Spleen (tissue), 11 donors: ENCODE measurements around the gene ARL6IP6. TPM values are rescaled to one million over a fixed set of nuclear protein-coding genes. Genes with fewer than 3 reads are reported as not detected.

Experiments used
- DNase-seq: peaks from one replicate; pipeline ENCODE4 v3.0.0-alpha.2; 2020
- H3K27ac ChIP-seq, 8 donors: fragments of 200-600 bp; sonication (generic) in 7 of 8; 1 replicate in 4 of 8; 2 replicates in 4 of 8; pipeline versions ENCODE4 v1.5.0 to v1.8.0; 2016 to 2021; ENCODE audit warnings: inconsistent platforms in 4 of 8, mild to moderate bottlenecking in 4 of 8, moderate library complexity in 1 of 8
- H3K27me3 ChIP-seq, 7 donors: fragments of 200-600 bp; sonication (generic) in 6 of 7; replicated peaks in 1 of 7; 1 replicate in 4 of 7; 2 replicates in 3 of 7; pipeline versions ENCODE4 v1.5.0 to v1.8.0; 2016 to 2021; ENCODE audit warnings: inconsistent platforms in 3 of 7, mild to moderate bottlenecking in 1 of 7
- H3K36me3 ChIP-seq, 6 donors: fragments of 200-600 bp; sonication (generic) in 5 of 6; 1 replicate in 4 of 6; 2 replicates in 2 of 6; pipeline versions ENCODE4 v1.5.0 to v1.8.0; 2016 to 2021; ENCODE audit warnings: inconsistent platforms in 2 of 6
- H3K4me1 ChIP-seq, 6 donors: fragments of 200-600 bp; sonication (generic) in 5 of 6; 1 replicate in 3 of 6; 2 replicates in 3 of 6; pipeline versions ENCODE4 v1.5.0 to v1.8.0; 2016 to 2021; ENCODE audit warnings: inconsistent platforms in 3 of 6
- H3K4me3 ChIP-seq, 8 donors: fragments of 200-600 bp; sonication (generic) in 7 of 8; 1 replicate in 4 of 8; 2 replicates in 4 of 8; pipeline versions ENCODE4 v1.5.0 to v1.8.0; 2016 to 2021; ENCODE audit warnings: inconsistent platforms in 4 of 8, mild to moderate bottlenecking in 4 of 8, moderate library complexity in 2 of 8
- H3K9me3 ChIP-seq, 8 donors: fragments of 200-600 bp; sonication (generic) in 7 of 8; 1 replicate in 4 of 8; 2 replicates in 4 of 8; pipeline versions ENCODE4 v1.5.0 to v1.8.0; 2016 to 2021; ENCODE audit warnings: inconsistent platforms in 4 of 8
- POLR2A ChIP-seq, 3 donors: fragments of 450-650 bp; IDR thresholded peaks; one replicate each; pipeline ENCODE4 v1.5.1; 2017; ENCODE audit warnings: antibody characterized with exemption in 3 of 3, mild to moderate bottlenecking in 1 of 3
- POLR2AphosphoS5 ChIP-seq, 3 donors: sonication (generic); formaldehyde crosslinking; IDR thresholded peaks; one replicate each; pipeline ENCODE4 v1.5.1; 2017; ENCODE audit warnings: antibody characterized with exemption in 3 of 3
- WGBS, 5 donors: extraction: QIAGEN DNeasy Blood & Tissue Kit in 3 of 5; methylation state at CpG; one replicate each; pipeline versions ENCODE4 v1.1.5 to v1.1.7; 2013 to 2018; 5-methylcytosine and 5-hydroxymethylcytosine counted together
- intact Hi-C: fragments of 100-400 bp; cut with DNase I; formaldehyde crosslinking; loops from one replicate; pipeline ENCODE4 v1.15.0; 2023; ENCODE audit warnings: low total_unique reads
- polyA plus RNA-seq, 3 donors: library from polyadenylated mRNA; stranded (reverse); fragments of 200-250 nt; gene quantifications; one replicate each; pipeline ENCODE4 v1.2.1, GENCODE V29; 2013
- total RNA-seq, 7 donors: library from RNA; depleted of rRNA in 3 of 7; stranded (reverse); fragments of >200 nt in 3 of 7; fragmentation: NEBNext Ultra II Directional in 4 of 7; extraction: Animal tissue kit (Norgen Biotek cat#: 25700) in 4 of 7; gene quantifications; one replicate each; pipeline versions ENCODE4 v1.1.0 to v1.2.1, GENCODE V29; 2016 to 2021
- TF ChIP-seq, protein P1 (sequence below), 11 experiments: fragments of 200-600 bp in 7 of 11; fragments of 450-650 bp in 4 of 11; sonication (generic) in 4 of 11; IDR thresholded peaks in 8 of 11; conservative IDR thresholded peaks in 3 of 11; 1 replicate in 7 of 11; 2 replicates in 4 of 11; pipeline versions ENCODE4 v1.4.0 to v1.8.0; 2016 to 2021; ENCODE audit warnings: antibody characterized with exemption in 11 of 11, inconsistent platforms in 4 of 11, mild to moderate bottlenecking in 1 of 11
- donor health status: healthy with polysubstance abuse.
- donor health status: DM: no; HTN: no; CAD: no; lungs with moderate emphysema.
- donor health status: DM: no; HTN: no; CAD: no.
- donor health status: Bipolar disorder and iron deficiency.
- donor health status: healthy.
- donor health status: DM: no; HTN: no; CAD: no.
- donor health status: DM: yes; HTN: yes; CAD: no.

ARL6IP6 gene
- total and polyA plus RNA-seq, 10 donors = 12.1 to 21.5 (median 16.7) TPM

DNA sequence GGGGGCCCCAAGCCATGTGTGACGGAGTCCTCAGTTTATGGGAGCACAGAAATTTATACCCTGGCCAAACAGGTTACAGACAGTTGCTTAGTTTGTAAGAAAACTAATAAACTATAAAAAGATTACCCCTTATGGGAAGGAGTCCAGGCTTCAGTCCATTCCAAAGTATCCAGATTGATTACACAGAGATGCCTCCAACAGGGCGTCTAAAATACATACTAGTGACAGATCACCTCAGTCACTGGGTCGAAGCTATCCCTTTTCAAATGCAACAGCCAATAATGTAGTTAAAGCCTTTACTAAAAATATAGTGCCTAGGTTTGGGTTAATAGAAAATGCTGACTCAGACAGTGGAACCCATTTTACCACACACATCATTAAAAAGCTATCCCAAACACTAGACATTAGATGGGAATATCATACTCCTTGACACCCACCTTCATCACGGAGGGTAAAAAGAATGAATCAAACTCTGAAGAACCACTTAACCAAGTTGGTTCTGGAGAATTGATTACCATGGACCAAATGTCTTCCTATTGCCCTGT, 11.9 kb upstream of the ARL6IP6 start:
- TF ChIP-seq, protein P1, sequence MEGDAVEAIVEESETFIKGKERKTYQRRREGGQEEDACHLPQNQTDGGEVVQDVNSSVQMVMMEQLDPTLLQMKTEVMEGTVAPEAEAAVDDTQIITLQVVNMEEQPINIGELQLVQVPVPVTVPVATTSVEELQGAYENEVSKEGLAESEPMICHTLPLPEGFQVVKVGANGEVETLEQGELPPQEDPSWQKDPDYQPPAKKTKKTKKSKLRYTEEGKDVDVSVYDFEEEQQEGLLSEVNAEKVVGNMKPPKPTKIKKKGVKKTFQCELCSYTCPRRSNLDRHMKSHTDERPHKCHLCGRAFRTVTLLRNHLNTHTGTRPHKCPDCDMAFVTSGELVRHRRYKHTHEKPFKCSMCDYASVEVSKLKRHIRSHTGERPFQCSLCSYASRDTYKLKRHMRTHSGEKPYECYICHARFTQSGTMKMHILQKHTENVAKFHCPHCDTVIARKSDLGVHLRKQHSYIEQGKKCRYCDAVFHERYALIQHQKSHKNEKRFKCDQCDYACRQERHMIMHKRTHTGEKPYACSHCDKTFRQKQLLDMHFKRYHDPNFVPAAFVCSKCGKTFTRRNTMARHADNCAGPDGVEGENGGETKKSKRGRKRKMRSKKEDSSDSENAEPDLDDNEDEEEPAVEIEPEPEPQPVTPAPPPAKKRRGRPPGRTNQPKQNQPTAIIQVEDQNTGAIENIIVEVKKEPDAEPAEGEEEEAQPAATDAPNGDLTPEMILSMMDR (IDR thresholded peaks at IDR 0.05 in 8 of 11, conservative IDR thresholded peaks at IDR 0.05 in 3 of 11) = no peak
- no peak for TF ChIP-seq POLR2AphosphoS5 (IDR thresholded peaks at IDR 0.05)
- TF ChIP-seq POLR2A (IDR thresholded peaks at IDR 0.05) = no peak
- 93 to 98% (median 96%) methylated on average over 4 of the region's 4 CpGs for WGBS, 5 donors

DNA sequence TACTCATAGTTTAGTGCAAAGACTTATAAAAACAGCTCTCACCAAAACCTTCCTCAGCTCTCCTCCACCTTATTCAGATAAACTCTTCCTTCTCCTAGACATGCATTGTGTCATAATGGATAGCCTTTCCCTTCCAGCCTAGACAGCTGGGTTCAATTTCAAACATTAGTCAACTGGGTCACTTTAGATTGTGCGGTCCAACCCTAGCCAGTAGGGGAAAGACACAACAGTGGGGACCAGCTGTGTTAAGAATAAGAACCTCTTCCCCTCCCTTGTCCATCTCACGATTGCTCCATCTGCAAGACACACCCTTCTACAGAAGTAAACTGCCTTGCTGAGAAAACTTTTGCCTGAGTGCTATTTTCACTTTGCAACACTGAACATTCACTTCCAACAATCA, 9.7 kb upstream of the ARL6IP6 start:
- Histone ChIP-seq H3K4me1 (peaks cover 0 to 88% (median 21%) of the 10 kb centered on the region in 6 donors), H3K36me3 (peaks cover 0 to 94% (median 36%) of the 10 kb centered on the region in 6 donors), H3K4me3 (no peak overlapping the region), H3K27ac (no peak overlapping the region), H3K9me3 (no peaks in the 10 kb centered on the region), H3K27me3 (no peaks in the 10 kb centered on the region)
- no peak for DNase-seq
- intact Hi-C loops = no loop called here
- TF ChIP-seq POLR2A (IDR thresholded peaks at IDR 0.05) = no peak
- TF ChIP-seq POLR2AphosphoS5 (IDR thresholded peaks at IDR 0.05) = no peak
- TF ChIP-seq, protein P1 (IDR thresholded peaks at IDR 0.05 in 8 of 11, conservative IDR thresholded peaks at IDR 0.05 in 3 of 11) = no peak
- WGBS, 5 donors = 94 to 100% (median 98%) methylated on average over 2 of the region's 2 CpGs

More for the DNA sequence above, 11.9 kb upstream of the ARL6IP6 start:
- H3K4me3 ChIP-seq = no peak overlapping the region
- no peak for DNase-seq
- H3K27ac ChIP-seq = no peak overlapping the region
- intact Hi-C loops = no loop called here
- H3K4me1 ChIP-seq = peaks cover 0 to 81% (median 16%) of the 10 kb centered on the region in 6 donors
- peaks cover 0 to 90% (median 20%) of the 10 kb centered on the region in 6 donors for H3K36me3 ChIP-seq
- peaks cover 0 to 8% (median 3%) of the 10 kb centered on the region in 8 donors for H3K9me3 ChIP-seq
- no peaks in the 10 kb centered on the region for H3K27me3 ChIP-seq

- no peak overlapping the region for H3K4me3 ChIP-seq
- 66 to 92% (median 78%) methylated on average over 2 of the region's 2 CpGs for WGBS, 5 donors
- TF ChIP-seq, protein P1 (IDR thresholded peaks at IDR 0.05 in 8 of 11, conservative IDR thresholded peaks at IDR 0.05 in 3 of 11) = no peak
- TF ChIP-seq POLR2A (IDR thresholded peaks at IDR 0.05) (no peak), POLR2AphosphoS5 (IDR thresholded peaks at IDR 0.05) (no peak)
- no peaks in the 10 kb centered on the region for H3K9me3 ChIP-seq
- peaks cover 12 to 89% (median 33%) of the 10 kb centered on the region in 6 donors for H3K4me1 ChIP-seq
- H3K27ac ChIP-seq = no peak overlapping the region
- DNase-seq = no peak
- peaks cover 2 to 100% (median 42%) of the 10 kb centered on the region in 6 donors for H3K36me3 ChIP-seq
- intact Hi-C loops = no loop called here
- no peaks in the 10 kb centered on the region for H3K27me3 ChIP-seq
These were observed 7.7 kb upstream of the ARL6IP6 start for GRCh38 chr2:152710713-152711112.

GRCh38 chr2:152715112-152715511, 3.3 kb upstream of the ARL6IP6 start:
- no peak for DNase-seq
- Histone ChIP-seq H3K4me1 (peaks cover 32 to 82% (median 53%) of the 10 kb centered on the region in 6 donors), H3K27ac (no peak overlapping the region), H3K9me3 (no peaks in the 10 kb centered on the region), H3K4me3 (no peak overlapping the region), H3K27me3 (no peaks in the 10 kb centered on the region), H3K36me3 (peaks cover 2 to 58% (median 32%) of the 10 kb centered on the region in 6 donors)
- intact Hi-C loops = no loop called here
- WGBS, 5 donors = 65 to 81% (median 78%) methylated on average over 1 of the region's 1 CpG
- TF ChIP-seq POLR2AphosphoS5 (IDR thresholded peaks at IDR 0.05) (no peak), POLR2A (IDR thresholded peaks at IDR 0.05) (no peak)
- TF ChIP-seq, protein P1 (IDR thresholded peaks at IDR 0.05 in 8 of 11, conservative IDR thresholded peaks at IDR 0.05 in 3 of 11) = no peak
